HCT116 (cell line): ENCODE measurements around the gene MTHFS. TPM values are rescaled to one million over a fixed set of nuclear protein-coding genes. Genes with fewer than 3 reads are reported as not detected.

Experiments used
- ATAC-seq: fragments of 200-7000 bp; cut with Tn5 transposase; 2 replicates; pipeline ENCODE4 v1.9.1; 2020; ENCODE audit warnings: mild to moderate bottlenecking, moderate library complexity
- BruUV-seq: library from RNA; stranded (reverse); fragments of 400-500 nt; replicated peaks from 2 replicates; lab custom pipeline; 2021; lab: Mats Ljungman, UMichigan
- CTCF ChIA-PET: fragments of 300-600 bp; sonication (Branson Sonifier 250); formaldehyde crosslinking; loops from one replicate; lab custom pipeline; 2021; ENCODE audit warnings: antibody characterized with exemption; lab: Charles Lee
- POLR2A ChIA-PET: fragments of 300-600, 350-600 bp; sonication (Branson Sonifier 250); formaldehyde crosslinking; loops from one replicate; lab custom pipeline; 2021; ENCODE audit warnings: antibody characterized with exemption; lab: Charles Lee
- RAD21 ChIA-PET, 2 experiments: fragments of 300-600 bp; sonication (Branson Sonifier 250); formaldehyde crosslinking; loops; one replicate each; lab custom pipeline; 2023; ENCODE audit warnings: low total read pairs in 2 of 2; ENCODE audit not compliant: uncharacterized antibody in 2 of 2, unreplicated experiment in 2 of 2, low non-redundant PET in 1 of 2; lab: Charles Lee
- DNase-seq: peaks from one replicate; pipeline ENCODE4 v3.0.0-alpha.2; 2010; ENCODE audit warnings: low read depth, low spot score
- H2AFZ ChIP-seq: fragments of 200-600 bp; shearing (Covaris generic), sonication (generic); 2 replicates; pipeline ENCODE4 v1.6.1; 2017; ENCODE audit warnings: low read depth, mixed run types, mixed read lengths, antibody characterized with exemption, low read length; ENCODE audit not compliant: poor library complexity, severe bottlenecking
- H3K27ac ChIP-seq: 2 replicates; pipeline ENCODE4 v1.5.1; 2012; ENCODE audit warnings: low read depth, low read length
- H3K27me3 ChIP-seq: fragments of 200-600 bp; sonication (generic); 2 replicates; pipeline ENCODE4 v1.6.1; 2016; ENCODE audit warnings: mixed run types, low read length, mixed read lengths; ENCODE audit not compliant: insufficient read depth
- H3K36me3 ChIP-seq, 2 experiments: fragments of 200-500 bp in 1 of 2; fragments of 200-600 bp in 1 of 2; sonication (Bioruptor generic) in 1 of 2; sonication (generic) in 1 of 2; 2 replicates each; pipeline versions ENCODE4 v1.5.1 to v1.6.1; 2014 to 2016; ENCODE audit warnings: low read length in 2 of 2, inconsistent platforms in 1 of 2, mixed read lengths in 1 of 2, mixed run types in 1 of 2; ENCODE audit not compliant: insufficient read depth in 2 of 2, control insufficient read depth in 1 of 2
- H3K4me1 ChIP-seq, 2 experiments: fragments of 200-600 bp in 1 of 2; sonication (generic) in 1 of 2; 2 replicates each; pipeline versions ENCODE4 v1.5.1 to v1.6.1; 2012 to 2017; ENCODE audit warnings: low read length in 2 of 2, inconsistent platforms in 1 of 2, mild to moderate bottlenecking in 1 of 2, mixed read lengths in 1 of 2, mixed run types in 1 of 2, moderate library complexity in 1 of 2; ENCODE audit not compliant: insufficient read depth in 2 of 2, control insufficient read depth in 1 of 2
- H3K4me2 ChIP-seq: fragments of 200-600 bp; sonication (generic); 2 replicates; pipeline ENCODE4 v1.6.1; 2017; ENCODE audit warnings: mixed run types, low read length, mixed read lengths
- H3K4me3 ChIP-seq, 2 experiments: fragments of 200-600 bp in 1 of 2; sonication (generic) in 1 of 2; replicated peaks in 1 of 2; 2 replicates each; pipeline ENCODE4 v1.5.1; 2011 to 2016; ENCODE audit warnings: low read length in 2 of 2, control low read depth in 1 of 2, low read depth in 1 of 2, mild to moderate bottlenecking in 1 of 2, mixed read lengths in 1 of 2, mixed run types in 1 of 2
- H3K79me2 ChIP-seq: fragments of 200-600 bp; sonication (generic); 2 replicates; pipeline ENCODE4 v1.6.1; 2017; ENCODE audit warnings: mild to moderate bottlenecking, mixed run types, low read length, moderate library complexity, mixed read lengths; ENCODE audit not compliant: insufficient read depth
- H3K9ac ChIP-seq: fragments of 200-600 bp; sonication (generic); 2 replicates; pipeline ENCODE4 v1.6.1; 2016; ENCODE audit warnings: low read length, mixed read lengths
- H3K9me2 ChIP-seq: fragments of 200-600 bp; sonication (generic), shearing (Covaris generic); 2 replicates; pipeline ENCODE4 v1.6.1; 2017; ENCODE audit warnings: mixed run types, mild to moderate bottlenecking, moderate library complexity; ENCODE audit not compliant: insufficient read depth
- H3K9me3 ChIP-seq, 2 experiments: fragments of 200-500 bp in 1 of 2; fragments of 200-600 bp in 1 of 2; sonication (Bioruptor generic) in 1 of 2; sonication (generic) in 1 of 2; 2 replicates each; pipeline ENCODE4 v1.6.1; 2014 to 2017; ENCODE audit warnings: low read length in 2 of 2, mixed read lengths in 2 of 2, inconsistent platforms in 1 of 2, low read depth in 1 of 2, mild to moderate bottlenecking in 1 of 2, mixed run types in 1 of 2, moderate library complexity in 1 of 2; ENCODE audit not compliant: control insufficient read depth in 1 of 2, insufficient read depth in 1 of 2
- H4K20me1 ChIP-seq: fragments of 200-600 bp; sonication (generic), shearing (Covaris generic); 2 replicates; pipeline ENCODE4 v1.6.1; 2017; ENCODE audit warnings: mixed run types, mild to moderate bottlenecking, moderate library complexity; ENCODE audit not compliant: insufficient read depth
- CEBPB ChIP-seq: IDR thresholded peaks from 2 replicates; pipeline ENCODE4 v1.6.1; 2012; ENCODE audit warnings: low read depth
- ELF1 ChIP-seq: IDR thresholded peaks from 2 replicates; pipeline ENCODE4 v1.6.1; 2012; ENCODE audit warnings: low read depth, borderline replicate concordance
- EZH2phosphoT487 ChIP-seq: fragments of 200-600 bp; IDR thresholded peaks from 2 replicates; pipeline ENCODE4 v1.6.1; 2018; ENCODE audit warnings: antibody characterized with exemption, borderline replicate concordance
- FOSL1 ChIP-seq: IDR thresholded peaks from 2 replicates; pipeline ENCODE4 v1.6.1; 2012; ENCODE audit warnings: low read depth
- POLR2A ChIP-seq: IDR thresholded peaks from 2 replicates; pipeline ENCODE4 v1.7.0; 2011; ENCODE audit warnings: borderline replicate concordance; ENCODE audit not compliant: insufficient read depth, insufficient read length; ENCODE audit errors: extremely low read depth
- RAD21 ChIP-seq: IDR thresholded peaks from 2 replicates; pipeline ENCODE4 v1.6.1; 2012; ENCODE audit warnings: low read depth, mild to moderate bottlenecking
- SIN3A ChIP-seq: IDR thresholded peaks from 2 replicates; pipeline ENCODE4 v1.6.1; 2012; ENCODE audit warnings: low read depth
- YY1 ChIP-seq: IDR thresholded peaks from 2 replicates; pipeline ENCODE4 v1.6.1; 2011; ENCODE audit warnings: low read length, low read depth, moderate library complexity, mild to moderate bottlenecking; ENCODE audit not compliant: insufficient replicate concordance; ENCODE audit errors: extremely low read depth
- ZBTB33 ChIP-seq: IDR thresholded peaks from 2 replicates; pipeline ENCODE4 v1.6.1; 2011; ENCODE audit warnings: mild to moderate bottlenecking, low read length, moderate library complexity; ENCODE audit not compliant: insufficient replicate concordance; ENCODE audit errors: extremely low read depth
- ZFX ChIP-seq: fragments of 450-650 bp; IDR thresholded peaks from 2 replicates; pipeline ENCODE4 v1.6.1; 2017
- intact Hi-C: fragments of 100-400 bp; cut with micrococcal nuclease; formaldehyde crosslinking; loops from 2 replicates; pipeline ENCODE4 v1.10.0; 2022
- total RNA-seq: library from RNA; stranded (reverse); gene quantifications from one replicate; pipeline ENCODE4 v1.2.1, GENCODE V29; 2021; ENCODE audit not compliant: unreplicated experiment

The MTHFS gene
- total RNA-seq, 1 experiment from 2014 or later = 30.5 TPM

GRCh38 chr15:79858469-79858868 lies 38.3 kb downstream of the MTHFS start:
- CTCF ChIA-PET = interaction anchor here (1.2 to 1.3 kb wide), 3 partner anchors 9 to 479 kb away, joined by 5 to 6 read pairs (median 5); no protein-coding TSS in a partner anchor
- no peaks in the 10 kb centered on the region; the same call in 1 of the 2 replicates for H3K79me2 ChIP-seq
- H3K9ac ChIP-seq = no peak overlapping the region
- no peaks in the 10 kb centered on the region for H3K27me3 ChIP-seq
- no peak overlapping the region for H2AFZ ChIP-seq
- TF ChIP-seq ZFX (no peak), CEBPB (no peak), RAD21 (no peak), SIN3A (no peak), YY1 (no peak), POLR2A (no peak), ELF1 (no peak), EZH2phosphoT487 (no peak), ZBTB33 (no peak), FOSL1 (no peak)
- TF ChIP-seq, all 23 proteins: peak for 0
- RAD21 ChIA-PET = no interaction called here
- Histone ChIP-seq H3K4me3 (no peak overlapping the region), H3K9me2 (no peaks in the 10 kb centered on the region), H3K27ac (no peak overlapping the region), H3K4me1 (no peaks in the 10 kb centered on the region), H4K20me1 (no peaks in the 10 kb centered on the region), H3K9me3 (no peaks in the 10 kb centered on the region), H3K4me2 (no peak overlapping the region), H3K36me3 (no peaks in the 10 kb centered on the region)
- POLR2A ChIA-PET = no interaction called here
- intact Hi-C loops = loop anchor here (10.0 kb wide), 1 partner anchor 316 kb away; no protein-coding TSS in a partner anchor
- ATAC-seq (no peak), DNase-seq (no peak)
- no TSS peak for BruUV-seq
